Pulmonary artery endothelial cell (primary cell): ENCODE data around the gene APOD. TPM values are rescaled to one million over a fixed set of nuclear protein-coding genes. Genes with fewer than 3 reads are reported as not detected.
"Not testable (repeated sequence)": the region's sequence is repeated elsewhere in the genome, so short reads cannot be mapped to it uniquely, and the experiment has no call there.

Experiments
- DNase-seq: peaks from one replicate; pipeline ENCODE4 v3.0.0-alpha.2; 2011; ENCODE audit warnings: low read depth, low spot score
- total RNA-seq: library from RNA; depleted of rRNA; stranded (reverse); fragments of >200 nt; gene quantifications from 2 replicates; pipeline ENCODE4 v1.2.3, GENCODE V29; 2014

Gene APOD
- total RNA-seq, result 1.3 and 25.1 TPM in 2 replicates

GRCh38 chr3:195583831-195584542, at the start of gene APOD:
Gene APOD (minus strand): TSS chr3:195583940. CDS start chr3:195579461, 4,479 bp downstream.
- DNase-seq, result no peak

- not testable (repeated sequence) for DNase-seq
These were observed 49.6 kb upstream of the APOD start for GRCh38 chr3:195633351-195633750.

GRCh38 chr3:195632501-195633185, 48.9 kb upstream of the APOD start:
- not testable (repeated sequence) for DNase-seq

GRCh38 chr3:195632046-195632445, 48.3 kb upstream of the APOD start:
- DNase-seq, result not testable (repeated sequence)

- not testable (repeated sequence) for DNase-seq
These were observed 47.3 kb upstream of the APOD start for GRCh38 chr3:195630938-195631495.

GRCh38 chr3:195630086-195630917, 46.6 kb upstream of the APOD start:
- not testable (repeated sequence) for DNase-seq

- not testable (repeated sequence) for DNase-seq
These were observed 45.9 kb upstream of the APOD start for GRCh38 chr3:195629682-195630081.

- DNase-seq, result not testable (repeated sequence)
These were observed 44.7 kb upstream of the APOD start for GRCh38 chr3:195628386-195628920.

- not testable (repeated sequence) for DNase-seq
These were observed 44.0 kb upstream of the APOD start for GRCh38 chr3:195627515-195628385.

GRCh38 chr3:195624603-195625560, 41.1 kb upstream of the APOD start:
- not testable (repeated sequence) for DNase-seq

- DNase-seq, result not testable (repeated sequence)
These were observed 40.4 kb upstream of the APOD start for GRCh38 chr3:195624171-195624570.

- not testable (repeated sequence) for DNase-seq
These were observed 39.7 kb upstream of the APOD start for GRCh38 chr3:195623217-195623965.

- not testable (repeated sequence) for DNase-seq
These were observed 38.9 kb upstream of the APOD start for GRCh38 chr3:195622523-195623170.

GRCh38 chr3:195622012-195622411, 38.3 kb upstream of the APOD start:
- DNase-seq, result not testable (repeated sequence)

- not testable (repeated sequence) for DNase-seq
These were observed 37.4 kb upstream of the APOD start for GRCh38 chr3:195621095-195621494.

GRCh38 chr3:195620476-195620875, 36.7 kb upstream of the APOD start:
- not testable (repeated sequence) for DNase-seq

GRCh38 chr3:195619591-195620369, 36.0 kb upstream of the APOD start:
- DNase-seq, result not testable (repeated sequence)
